Measurements from ENCODE around the gene TKTL2.

- TF ChIP-seq POLR2A (IDR thresholded peaks at IDR 0.05) (peak; percentile 28 to 32), CTCF (IDR thresholded peaks at IDR 0.05) (peak in 1 of 4 experiments; percentile 23), EP300 (IDR thresholded peaks at IDR 0.05) (no peak), POLR2AphosphoS5 (IDR thresholded peaks at IDR 0.05) (peak; percentile 77)
Measured at GRCh38 chr4:163494360-163495241, 21.0 kb upstream of the TKTL2 start, which contains the start of gene TMA16.

Measured in gastroesophageal sphincter (tissue), 3 donors.